HL-60 (cell line): ENCODE data around the gene IL1RAPL1.

Source experiments
- DNase-seq, 2 experiments: peaks; one replicate each; pipeline ENCODE4 v3.0.0-alpha.2; 2010 to 2020; ENCODE audit warnings: low read depth in 1 of 2, low spot score in 1 of 2
- H3K27ac ChIP-seq: fragments of 250-450 bp; sonication (Bioruptor Pico); replicated peaks from 2 replicates; pipeline ENCODE4 v1.5.1; 2020; ENCODE audit warnings: mild to moderate bottlenecking, moderate library complexity
- H3K27me3 ChIP-seq: fragments of 250-450 bp; sonication (Bioruptor Pico); 2 replicates; pipeline ENCODE4 v1.5.1; 2021; ENCODE audit warnings: mild to moderate bottlenecking, moderate library complexity; ENCODE audit not compliant: insufficient read depth, poor library complexity, severe bottlenecking
- H3K4me3 ChIP-seq: replicated peaks from 2 replicates; pipeline ENCODE4 v1.5.1; 2011; ENCODE audit warnings: mild to moderate bottlenecking, control low read depth, low read length; ENCODE audit not compliant: insufficient read depth
- CTCF ChIP-seq: IDR thresholded peaks from one replicate; pipeline ENCODE4 v1.5.1; 2011; ENCODE audit warnings: low read length, control low read depth, inconsistent platforms; ENCODE audit not compliant: insufficient read depth
- GABPA ChIP-seq: IDR thresholded peaks from 2 replicates; pipeline ENCODE4 v1.6.1; 2012; ENCODE audit warnings: low read depth
- POLR2AphosphoS5 ChIP-seq: IDR thresholded peaks from 2 replicates; pipeline ENCODE4 v1.6.1; 2012; ENCODE audit warnings: low read depth
- REST ChIP-seq: IDR thresholded peaks from 2 replicates; pipeline ENCODE4 v1.6.1; 2012; ENCODE audit warnings: low read depth; ENCODE audit not compliant: insufficient replicate concordance
- SPI1 ChIP-seq: IDR thresholded peaks from 2 replicates; pipeline ENCODE4 v1.6.1; 2012; ENCODE audit warnings: low read depth, mild to moderate bottlenecking, borderline replicate concordance

The IL1RAPL1 gene

GRCh38 chrX:28922106-28922505, 334.9 kb downstream of the IL1RAPL1 start:
- no peak for DNase-seq
- Histone ChIP-seq H3K4me3 (no peak overlapping the region), H3K27me3 (no peaks in the 10 kb centered on the region), H3K27ac (no peak overlapping the region)
- TF ChIP-seq POLR2AphosphoS5 (no peak), REST (no peak), SPI1 (no peak), CTCF (no peak), GABPA (no peak)

- Histone ChIP-seq H3K27me3 (no peaks in the 10 kb centered on the region), H3K4me3 (no peak overlapping the region), H3K27ac (no peak overlapping the region)
- no peak for DNase-seq
- TF ChIP-seq POLR2AphosphoS5: no peak
- TF ChIP-seq REST: no peak
- no peak for TF ChIP-seq SPI1
- TF ChIP-seq GABPA: no peak
- TF ChIP-seq CTCF: no peak
These were observed 359.6 kb downstream of the IL1RAPL1 start for GRCh38 chrX:28946846-28947245.

GRCh38 chrX:28960063-28960462, 372.8 kb downstream of the IL1RAPL1 start:
- Histone ChIP-seq H3K27me3 (no peaks in the 10 kb centered on the region), H3K4me3 (no peak overlapping the region), H3K27ac (no peak overlapping the region)
- no peak for DNase-seq
- TF ChIP-seq REST (no peak), GABPA (no peak), CTCF (no peak), POLR2AphosphoS5 (no peak), SPI1 (no peak)
